HEK293T (cell line): ENCODE data around the gene GPNMB.
"Not testable (repeated sequence)": the region's sequence is repeated elsewhere in the genome, so short reads cannot be mapped to it uniquely, and the experiment has no call there.

ENCODE experiments used
- CTCF ChIA-PET: fragments of 350-600 bp; formaldehyde crosslinking; extraction: SDS; loops from one replicate; lab custom pipeline; 2021; ENCODE audit warnings: antibody characterized with exemption, inconsistent platforms; lab: Yijun Ruan, JAX
- POLR2A ChIA-PET: fragments of 350-600 bp; formaldehyde crosslinking; extraction: SDS; loops from one replicate; lab custom pipeline; 2020; ENCODE audit warnings: antibody characterized with exemption, inconsistent platforms; lab: Yijun Ruan, JAX
- DNase-seq: peaks from one replicate; pipeline ENCODE4 v3.0.0; 2012; ENCODE audit warnings: mixed read lengths; ENCODE audit errors: extremely low spot score
- ARNT ChIP-seq: fragments of 450-650 bp; IDR thresholded peaks from 2 replicates; pipeline ENCODE4 v1.6.1; 2017; ENCODE audit warnings: mild to moderate bottlenecking
- BHLHE40 ChIP-seq: fragments of 450-650 bp; IDR thresholded peaks from 2 replicates; pipeline ENCODE4 v1.6.1; 2016; ENCODE audit warnings: mild to moderate bottlenecking, moderate library complexity, borderline replicate concordance
- CTBP1 ChIP-seq: fragments of 450-650 bp; IDR thresholded peaks from 2 replicates; pipeline ENCODE4 v1.6.1; 2016; ENCODE audit warnings: borderline replicate concordance
- ELF4 ChIP-seq: fragments of 450-650 bp; IDR thresholded peaks from 2 replicates; pipeline ENCODE4 v1.6.1; 2017; ENCODE audit warnings: antibody characterized with exemption
- FOXA1 ChIP-seq: fragments of 450-650 bp; IDR thresholded peaks from 2 replicates; pipeline ENCODE4 v1.6.1; 2016; ENCODE audit warnings: mild to moderate bottlenecking
- FOXK2 ChIP-seq: fragments of 450-650 bp; IDR thresholded peaks from 2 replicates; pipeline ENCODE4 v1.6.1; 2016; ENCODE audit warnings: mild to moderate bottlenecking
- FOXM1 ChIP-seq: fragments of 450-650 bp; IDR thresholded peaks from 2 replicates; pipeline ENCODE4 v1.6.1; 2017; ENCODE audit warnings: mild to moderate bottlenecking, borderline replicate concordance
- HDGF ChIP-seq: fragments of 450-650 bp; IDR thresholded peaks from 2 replicates; pipeline ENCODE4 v1.6.1; 2017; ENCODE audit warnings: antibody characterized with exemption, borderline replicate concordance
- L3MBTL2 ChIP-seq: fragments of 450-650 bp; conservative IDR thresholded peaks from 2 replicates; pipeline ENCODE4 v1.6.1; 2016; ENCODE audit warnings: mild to moderate bottlenecking
- LEF1 ChIP-seq: fragments of 450-650 bp; IDR thresholded peaks from 2 replicates; pipeline ENCODE4 v1.6.1; 2017; ENCODE audit warnings: mild to moderate bottlenecking, borderline replicate concordance
- NFRKB ChIP-seq: fragments of 450-650 bp; IDR thresholded peaks from 2 replicates; pipeline ENCODE4 v1.6.1; 2016; ENCODE audit warnings: mild to moderate bottlenecking, moderate library complexity
- SP1 ChIP-seq: fragments of 450-650 bp; IDR thresholded peaks from 2 replicates; pipeline ENCODE4 v1.6.1; 2017
- SUZ12 ChIP-seq: fragments of 450-650 bp; IDR thresholded peaks from 2 replicates; pipeline ENCODE4 v1.6.1; 2016; ENCODE audit warnings: mild to moderate bottlenecking
- ZNF384 ChIP-seq: fragments of 450-650 bp; IDR thresholded peaks from 2 replicates; pipeline ENCODE4 v1.6.1; 2016

The GPNMB gene

GRCh38 chr7:23298885-23299769, 52.6 kb downstream of the GPNMB start, which contains the start of gene MALSU1:
Gene MALSU1, plus strand, starts transcription at chr7:23299339. Its CDS starts 14 bp downstream, at chr7:23299353.
- ChIA-PET POLR2A (interaction anchor here (0.6 to 2.4 kb wide), 15 partner anchors 9 to 356 kb away, joined by 3 to 11 read pairs (median 3); no protein-coding TSS in a partner anchor), CTCF (interaction anchor here (0.7 kb wide), 2 partner anchors 34 to 1974 kb away, joined by 3 read pairs; no protein-coding TSS in a partner anchor)
- TF ChIP-seq FOXK2 (no peak), SP1 (no peak), FOXA1 (no peak), L3MBTL2 (peak; percentile 67), CTBP1 (no peak), ELF4 (peak; percentile 60), LEF1 (no peak), ARNT (no peak), HDGF (no peak)
- peak; percentile 95 for DNase-seq

- TF ChIP-seq L3MBTL2 (no peak), FOXK2 (no peak), CTBP1 (no peak), SUZ12 (no peak), NFRKB (no peak), ZNF384 (no peak), FOXA1 (no peak)
- DNase-seq, result peak; percentile 23
- POLR2A ChIA-PET, result interaction anchor here (0.8 to 2.4 kb wide), 5 partner anchors 10 to 116 kb away, joined by 3 to 11 read pairs (median 5); no protein-coding TSS in a partner anchor
- CTCF ChIA-PET, result interaction anchor here (1.2 kb wide), 1 partner anchor 27 kb away, joined by 3 read pairs; no protein-coding TSS in a partner anchor
Observed at GRCh38 chr7:23299770-23300300, 53.3 kb downstream of the GPNMB start.

DNA sequence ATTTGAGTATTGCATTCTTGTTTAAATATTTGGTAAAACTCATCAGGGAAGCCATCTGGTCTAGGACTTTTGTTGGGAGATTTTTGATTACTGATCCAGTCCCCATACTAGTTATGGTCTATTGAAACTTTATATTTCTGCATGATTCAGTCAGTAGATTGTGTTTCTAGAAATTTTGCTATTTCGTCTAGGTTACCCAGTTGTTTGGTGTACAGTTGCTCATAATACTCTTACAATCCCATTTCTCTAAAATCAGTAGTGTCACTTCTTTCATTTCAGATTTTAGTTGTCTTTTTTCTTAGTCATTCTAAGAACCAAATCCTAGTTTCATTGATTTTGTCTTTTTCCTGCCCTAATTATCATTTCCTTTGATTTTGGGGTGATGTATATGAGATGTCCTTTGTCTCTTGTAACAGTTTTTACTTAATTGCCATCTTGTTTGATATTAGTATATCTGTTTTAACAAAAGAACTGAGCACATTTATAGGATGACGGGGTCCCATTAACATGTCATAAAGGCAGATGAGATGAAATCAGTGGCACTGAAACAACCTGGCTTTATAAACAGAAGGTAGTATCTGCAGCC, 60.5 kb downstream of the GPNMB start:
- DNase-seq, result no peak
- ChIA-PET POLR2A (no interaction called here), CTCF (no interaction called here)
- TF ChIP-seq SP1 (no peak), L3MBTL2 (no peak), FOXM1 (no peak)

- TF ChIP-seq SP1, result no peak
- TF ChIP-seq ELF4, result no peak
- ChIA-PET CTCF (no interaction called here), POLR2A (interaction anchor here (1.0 kb wide), 1 partner anchor 10 kb away, joined by 3 read pairs; the partner anchor contains the start of gene MALSU1)
- DNase-seq, result no peak
Observed at GRCh38 chr7:23308754-23309153, 62.2 kb downstream of the GPNMB start.

DNA sequence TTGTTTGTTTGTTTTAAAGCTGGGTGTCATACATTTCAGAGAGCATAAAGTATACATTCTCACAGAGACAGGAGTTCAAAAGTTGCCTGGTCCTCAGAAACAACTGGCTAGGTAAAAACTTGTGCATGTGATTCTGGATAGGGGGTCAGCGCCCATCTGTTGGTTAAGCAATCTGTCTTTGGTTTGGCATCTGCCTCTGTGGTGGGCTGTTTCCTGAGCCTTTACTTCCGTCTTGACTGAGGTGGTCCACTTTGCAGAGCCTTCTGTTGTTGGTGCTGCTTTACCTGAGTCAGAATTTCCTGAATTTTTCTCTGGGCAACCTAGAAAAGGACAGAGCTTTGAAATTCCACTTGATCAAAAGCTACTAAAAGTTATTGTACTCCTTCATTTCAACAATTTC, 65.6 kb downstream of the GPNMB start:
- not testable (repeated sequence) for DNase-seq
- ChIA-PET CTCF (interaction anchor here (0.6 kb wide), 1 partner anchor 19 kb away, joined by 3 read pairs; no protein-coding TSS in a partner anchor), POLR2A (interaction anchor here (1.4 kb wide), 1 partner anchor 13 kb away, joined by 6 read pairs; the partner anchor contains the start of gene MALSU1)

- no peak for DNase-seq
- no peak for TF ChIP-seq BHLHE40
- TF ChIP-seq SP1, result no peak
- no peak for TF ChIP-seq LEF1
- no peak for TF ChIP-seq FOXA1
- no peak for TF ChIP-seq FOXM1
- no peak for TF ChIP-seq CTBP1
- POLR2A ChIA-PET, result interaction anchor here (0.8 kb wide), 1 partner anchor 16 kb away, joined by 3 read pairs; the partner anchor contains the start of gene MALSU1
- CTCF ChIA-PET, result no interaction called here
Observed at GRCh38 chr7:23315366-23315765, 68.8 kb downstream of the GPNMB start.
